HEK293 (cell line): ENCODE measurements around the gene IFNL2.

Source experiments
- CTCF ChIA-PET: fragments of 350-600 bp; formaldehyde crosslinking; extraction: SDS; loops from one replicate; lab custom pipeline; 2021; ENCODE audit warnings: antibody characterized with exemption; lab: Yijun Ruan, JAX
- POLR2A ChIA-PET: fragments of 300-600 bp; formaldehyde crosslinking; extraction: SDS; loops from one replicate; lab custom pipeline; 2020; ENCODE audit warnings: antibody characterized with exemption, inconsistent platforms; lab: Yijun Ruan, JAX
- H3K27ac ChIP-seq: fragments of 200-500 bp; sonication (Bioruptor generic); 2 replicates; pipeline ENCODE4 v1.5.1; 2014; ENCODE audit warnings: low read depth, low read length, control low read depth, inconsistent platforms; ENCODE audit errors: extremely low read depth
- H3K36me3 ChIP-seq, 2 experiments: fragments of 200-500 bp in 1 of 2; sonication (Bioruptor generic) in 1 of 2; 1 replicate in 1 of 2; 2 replicates in 1 of 2; pipeline ENCODE4 v1.5.1; 2014 to 2017; ENCODE audit warnings: inconsistent platforms in 2 of 2, low read length in 2 of 2; ENCODE audit not compliant: control insufficient read depth in 2 of 2, insufficient read depth in 1 of 2
- H3K4me1 ChIP-seq: fragments of 200-500 bp; sonication (Bioruptor generic); 2 replicates; pipeline ENCODE4 v1.5.1; 2014; ENCODE audit warnings: mild to moderate bottlenecking, low read length, inconsistent platforms; ENCODE audit not compliant: control insufficient read depth, insufficient read depth
- H3K4me3 ChIP-seq: 2 replicates; pipeline ENCODE4 v1.5.1; 2011; ENCODE audit warnings: low read depth, mild to moderate bottlenecking, control low read depth, low read length, moderate library complexity
- H3K9me3 ChIP-seq: fragments of 200-500 bp; sonication (Bioruptor generic); 2 replicates; pipeline ENCODE4 v1.5.1; 2014; ENCODE audit warnings: low read depth, low read length, inconsistent platforms; ENCODE audit not compliant: control insufficient read depth, insufficient read depth
- EGR2 ChIP-seq: fragments of 450-650 bp; formaldehyde crosslinking; IDR thresholded peaks from 2 replicates; pipeline ENCODE4 v1.5.1; 2016; ENCODE audit warnings: low read depth, missing biosample characterization, missing genetic modification characterization
- KLF10 ChIP-seq: fragments of 450-650 bp; IDR thresholded peaks from 2 replicates; pipeline ENCODE4 v1.5.1; 2018; ENCODE audit warnings: missing biosample characterization, mild to moderate bottlenecking, missing genetic modification characterization
- KLF8 ChIP-seq: fragments of 450-650 bp; formaldehyde crosslinking; IDR thresholded peaks from 2 replicates; pipeline ENCODE4 v1.5.1; 2016; ENCODE audit warnings: missing biosample characterization, missing genetic modification characterization
- PRDM1 ChIP-seq: fragments of 450-650 bp; formaldehyde crosslinking; IDR thresholded peaks from 2 replicates; pipeline ENCODE4; 2016; ENCODE audit warnings: missing biosample characterization, missing genetic modification characterization
- REPIN1 ChIP-seq: fragments of 450-650 bp; formaldehyde crosslinking; IDR thresholded peaks from 2 replicates; pipeline ENCODE4 v1.5.1; 2017; ENCODE audit warnings: missing biosample characterization, missing genetic modification characterization, low read depth
- ZBTB20 ChIP-seq: fragments of 450-650 bp; formaldehyde crosslinking; IDR thresholded peaks from 2 replicates; pipeline ENCODE4 v1.5.1; 2016; ENCODE audit warnings: missing biosample characterization, missing genetic modification characterization
- ZBTB26 ChIP-seq: fragments of 450-650 bp; formaldehyde crosslinking; optimal IDR thresholded peaks from 2 replicates; pipeline ENCODE3; 2016; ENCODE audit warnings: missing biosample characterization, mild to moderate bottlenecking, missing genetic modification characterization
- ZFHX2 ChIP-seq: fragments of 450-650 bp; formaldehyde crosslinking; conservative IDR thresholded peaks from 2 replicates; pipeline ENCODE4 v1.5.1; 2016; ENCODE audit warnings: missing biosample characterization, missing genetic modification characterization
- ZNF366 ChIP-seq: fragments of 450-650 bp; formaldehyde crosslinking; conservative IDR thresholded peaks from 2 replicates; pipeline ENCODE4 v1.5.1; 2016; ENCODE audit warnings: missing biosample characterization, missing genetic modification characterization
- ZNF394 ChIP-seq: fragments of 450-650 bp; formaldehyde crosslinking; IDR thresholded peaks from 2 replicates; pipeline ENCODE4 v1.5.1; 2016; ENCODE audit warnings: missing biosample characterization, missing genetic modification characterization, mild to moderate bottlenecking, moderate library complexity, borderline replicate concordance
- ZNF404 ChIP-seq: fragments of 450-650 bp; formaldehyde crosslinking; IDR thresholded peaks from 2 replicates; pipeline ENCODE4 v1.5.1; 2017; ENCODE audit warnings: missing biosample characterization, missing genetic modification characterization
- ZNF433 ChIP-seq: fragments of 450-650 bp; formaldehyde crosslinking; IDR thresholded peaks from 2 replicates; pipeline ENCODE4 v1.5.1; 2016; ENCODE audit warnings: missing biosample characterization, missing genetic modification characterization, low read depth
- ZNF514 ChIP-seq: fragments of 450-650 bp; formaldehyde crosslinking; IDR thresholded peaks from 2 replicates; pipeline ENCODE4 v1.5.1; 2016; ENCODE audit warnings: missing biosample characterization, missing genetic modification characterization
- ZNF518A ChIP-seq: fragments of 450-650 bp; formaldehyde crosslinking; conservative IDR thresholded peaks from 2 replicates; pipeline ENCODE4 v1.5.1; 2016; ENCODE audit warnings: low read depth, missing biosample characterization, missing genetic modification characterization
- ZNF558 ChIP-seq: fragments of 450-650 bp; formaldehyde crosslinking; IDR thresholded peaks from 2 replicates; pipeline ENCODE4 v1.5.1; 2016; ENCODE audit warnings: missing biosample characterization, missing genetic modification characterization
- ZNF580 ChIP-seq: fragments of 450-650 bp; formaldehyde crosslinking; IDR thresholded peaks from 2 replicates; pipeline ENCODE4 v1.5.1; 2016; ENCODE audit warnings: missing biosample characterization, missing genetic modification characterization
- ZNF621 ChIP-seq: fragments of 450-650 bp; formaldehyde crosslinking; IDR thresholded peaks from 2 replicates; pipeline ENCODE4 v1.5.1; 2017; ENCODE audit warnings: missing biosample characterization, missing genetic modification characterization
- ZNF664 ChIP-seq: fragments of 450-650 bp; formaldehyde crosslinking; IDR thresholded peaks from 2 replicates; pipeline ENCODE4 v1.5.1; 2016; ENCODE audit warnings: missing biosample characterization, missing genetic modification characterization
- ZNF677 ChIP-seq: fragments of 450-650 bp; IDR thresholded peaks from 2 replicates; pipeline ENCODE4 v1.5.0; 2018; ENCODE audit warnings: missing biosample characterization, mild to moderate bottlenecking, missing genetic modification characterization, moderate library complexity
- ZSCAN4 ChIP-seq: fragments of 450-650 bp; formaldehyde crosslinking; IDR thresholded peaks from 2 replicates; pipeline ENCODE4 v1.5.1; 2017; ENCODE audit warnings: missing biosample characterization, missing genetic modification characterization

Gene IFNL2

GRCh38 chr19:39316627-39317321 is 48.6 kb downstream of the IFNL2 start:
- POLR2A ChIA-PET, result no interaction called here
- no peaks in the 10 kb centered on the region for H3K9me3 ChIP-seq
- CTCF ChIA-PET, result interaction anchor here (1.2 to 1.3 kb wide), 2 partner anchors 11 kb away, joined by 3 to 16 read pairs; no protein-coding TSS in a partner anchor
- no peak overlapping the region for H3K4me3 ChIP-seq
- H3K27ac ChIP-seq, result no peak overlapping the region
- peaks cover 54 to 63% of the 10 kb centered on the region in 2 experiments for H3K36me3 ChIP-seq
- peaks cover 9% of the 10 kb centered on the region for H3K4me1 ChIP-seq
- TF ChIP-seq ZFHX2 (tag by site-specific recombination), result peak; percentile 56
- TF ChIP-seq ZSCAN4, result no peak
- no peak for TF ChIP-seq ZNF404 (tag by site-specific recombination)
- peak; percentile 83 for TF ChIP-seq EGR2 (tag by site-specific recombination)
- TF ChIP-seq ZBTB26 (tag by site-specific recombination), result no peak
- TF ChIP-seq PRDM1 (tag by site-specific recombination), result peak; percentile 80
- TF ChIP-seq ZBTB20 (tag by site-specific recombination), result peak; percentile 54
- no peak for TF ChIP-seq ZNF394 (tag by site-specific recombination)
- TF ChIP-seq ZNF366 (tag by site-specific recombination), result peak; percentile 68; the same call in 1 of the 2 replicates

GRCh38 chr19:39317476-39317875 is 49.3 kb downstream of the IFNL2 start:
- no peak overlapping the region for H3K4me3 ChIP-seq
- no peaks in the 10 kb centered on the region for H3K9me3 ChIP-seq
- peaks cover 47 to 57% of the 10 kb centered on the region in 2 experiments for H3K36me3 ChIP-seq
- H3K4me1 ChIP-seq, result peaks cover 9% of the 10 kb centered on the region
- H3K27ac ChIP-seq, result no peak overlapping the region
- CTCF ChIA-PET, result interaction anchor here (1.2 kb wide), 1 partner anchor 10 kb away, joined by 3 read pairs; no protein-coding TSS in a partner anchor
- peak; percentile 60; the same call in 1 of the 2 replicates for TF ChIP-seq KLF8 (tag by site-specific recombination)
- TF ChIP-seq KLF10 (tag by site-specific recombination), result no peak
- TF ChIP-seq ZNF677 (tag by site-specific recombination), result no peak
- TF ChIP-seq ZNF518A, result no peak
- no peak for TF ChIP-seq ZNF514 (tag by site-specific recombination)
- TF ChIP-seq ZNF621 (tag by site-specific recombination), result no peak
- no peak for TF ChIP-seq ZNF433 (tag by site-specific recombination)
- TF ChIP-seq ZNF394 (tag by site-specific recombination), result no peak
- no peak for TF ChIP-seq ZNF558
- TF ChIP-seq ZNF664, result peak; percentile 91
- TF ChIP-seq REPIN1 (tag by site-specific recombination), result peak; percentile 79; the same call in 1 of the 2 replicates
- no peak for TF ChIP-seq ZNF580 (tag by site-specific recombination)
- TF ChIP-seq ZNF404 (tag by site-specific recombination), result no peak
- POLR2A ChIA-PET, result no interaction called here
